HG02981 (cell line): ENCODE data around the gene VRK2.
"Not testable (repeated sequence)": the region's sequence is repeated elsewhere in the genome, so short reads cannot be mapped to it uniquely, and the experiment has no call there.

Source experiments
- ATAC-seq: cut with Tn5 transposase; IDR thresholded peaks from one replicate; pipeline ENCODE4 v1.9.1; 2021; ENCODE audit warnings: mild to moderate bottlenecking, moderate library complexity; ENCODE audit not compliant: unreplicated experiment

VRK2 gene

DNA sequence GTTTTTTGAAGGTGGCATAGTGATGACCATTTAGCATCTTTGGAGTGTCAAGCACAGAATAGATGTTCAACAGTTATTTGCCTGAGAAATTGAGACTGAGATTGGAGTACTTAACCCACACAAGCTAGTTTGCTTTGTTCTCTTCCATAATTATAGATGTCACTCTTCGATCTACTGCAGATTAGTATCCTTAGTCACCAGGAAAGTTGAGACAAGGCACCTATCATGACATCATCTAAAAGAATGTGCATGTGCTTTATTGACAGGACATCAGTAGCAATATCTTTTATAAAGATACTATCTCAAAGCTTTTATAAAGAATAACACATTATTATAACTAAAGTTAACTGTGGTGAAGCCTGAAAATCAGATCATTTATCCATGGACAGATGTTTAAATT lies 6.4 kb downstream of the VRK2 start:
- no peak for ATAC-seq

- ATAC-seq, result no peak
Observed at GRCh38 chr2:58054264-58054663, 7.7 kb downstream of the VRK2 start.

- no peak for ATAC-seq
Observed at GRCh38 chr2:58055033-58055786, 8.6 kb downstream of the VRK2 start.

DNA sequence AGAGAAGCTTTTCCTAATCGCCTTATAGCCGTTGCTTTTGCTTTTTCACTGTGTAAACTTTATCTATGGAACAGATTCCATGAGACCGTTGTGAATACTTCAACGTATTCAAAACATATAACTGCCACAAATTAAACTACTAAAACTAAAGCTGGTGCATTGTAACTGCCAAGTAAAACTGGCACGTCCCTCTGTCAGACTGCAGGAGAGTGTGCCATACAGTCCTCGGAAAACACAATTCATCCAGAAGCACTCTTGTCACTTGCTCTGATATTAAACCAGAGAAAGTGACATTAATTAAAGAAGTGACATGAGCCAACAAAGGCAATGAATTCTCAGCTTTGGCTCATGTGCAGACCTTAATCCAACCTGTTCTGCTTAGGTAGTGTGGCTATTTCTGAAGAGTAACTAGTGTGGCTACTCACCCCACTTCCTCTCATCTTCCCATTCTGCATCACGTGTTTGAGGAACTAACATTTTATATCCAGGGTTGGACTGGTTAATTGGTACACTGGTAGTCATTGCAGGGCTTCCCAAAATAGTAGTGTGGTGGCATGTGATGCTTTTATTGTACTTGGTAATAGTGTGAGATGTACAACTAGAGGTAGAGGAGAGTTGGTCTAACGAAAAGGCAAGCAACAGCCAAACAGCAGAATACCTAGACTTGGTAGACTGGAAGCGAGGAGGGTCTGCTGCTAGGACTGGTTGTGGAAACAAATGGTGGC lies 9.7 kb downstream of the VRK2 start:
- ATAC-seq, result no peak

DNA sequence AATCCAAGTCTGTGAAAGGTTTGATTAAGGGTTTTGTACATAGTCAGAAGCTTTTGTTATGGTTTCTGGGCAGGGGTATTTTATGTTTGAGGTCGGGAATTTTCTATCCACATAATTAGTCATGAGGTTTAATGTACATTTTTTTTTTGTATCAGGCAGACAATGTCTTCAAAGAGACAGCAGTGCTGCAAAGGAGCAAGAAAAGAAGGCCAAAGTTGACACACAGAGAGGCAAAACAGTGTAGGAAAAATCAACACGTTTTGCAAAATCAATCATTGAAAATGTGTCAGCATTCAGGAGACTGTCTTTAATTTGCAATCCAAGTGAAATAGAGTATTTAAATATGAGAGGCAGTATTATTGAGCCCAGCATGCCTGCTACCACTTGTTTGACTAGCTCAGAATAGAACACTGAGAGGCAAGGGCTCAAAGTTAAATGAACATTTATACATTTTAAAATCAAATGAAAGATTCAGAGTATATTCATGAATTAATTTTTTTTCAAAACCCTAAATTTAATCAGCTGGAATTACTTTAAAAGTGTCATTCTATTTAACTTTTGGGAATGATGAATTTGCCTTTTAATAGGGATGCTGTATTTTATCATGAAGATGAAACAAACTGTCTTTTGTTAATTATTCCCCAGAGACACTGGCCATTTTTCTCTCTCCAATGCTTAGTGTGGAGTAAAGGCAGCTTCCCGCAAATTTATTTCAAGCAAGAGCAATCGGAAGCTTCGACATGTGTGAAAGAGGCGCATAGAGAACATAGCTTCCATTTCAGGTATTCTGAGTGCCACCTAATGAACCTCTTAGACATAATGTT lies 11.3 kb downstream of the VRK2 start:
- no peak for ATAC-seq

GRCh38 chr2:58063641-58064040 lies 17.0 kb downstream of the VRK2 start:
- ATAC-seq, result peak; percentile 4

GRCh38 chr2:58064086-58064485 lies 17.5 kb downstream of the VRK2 start:
- peak; percentile 54 for ATAC-seq

- ATAC-seq, result no peak
Observed at GRCh38 chr2:58065248-58065647, 18.6 kb downstream of the VRK2 start.

DNA sequence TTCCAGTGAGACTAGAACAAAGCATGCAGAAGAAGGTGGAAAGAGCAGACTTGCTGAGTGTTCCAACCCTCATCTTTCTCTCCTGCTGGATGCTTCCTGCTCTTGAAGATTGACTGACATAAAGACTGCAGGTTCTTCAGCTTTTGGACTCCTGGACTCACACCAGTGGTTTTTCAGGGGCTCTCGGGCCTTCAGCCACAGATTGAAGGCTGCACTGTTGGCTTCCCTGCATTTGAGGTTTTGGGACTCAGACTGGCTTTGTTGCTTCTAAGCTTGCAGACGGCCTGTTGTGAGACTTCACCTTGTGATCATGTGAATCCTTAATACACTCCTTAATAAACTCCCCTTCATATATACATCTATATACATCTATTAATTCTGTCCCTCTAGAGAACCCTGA lies 20.4 kb downstream of the VRK2 start:
- ATAC-seq, result no peak

DNA sequence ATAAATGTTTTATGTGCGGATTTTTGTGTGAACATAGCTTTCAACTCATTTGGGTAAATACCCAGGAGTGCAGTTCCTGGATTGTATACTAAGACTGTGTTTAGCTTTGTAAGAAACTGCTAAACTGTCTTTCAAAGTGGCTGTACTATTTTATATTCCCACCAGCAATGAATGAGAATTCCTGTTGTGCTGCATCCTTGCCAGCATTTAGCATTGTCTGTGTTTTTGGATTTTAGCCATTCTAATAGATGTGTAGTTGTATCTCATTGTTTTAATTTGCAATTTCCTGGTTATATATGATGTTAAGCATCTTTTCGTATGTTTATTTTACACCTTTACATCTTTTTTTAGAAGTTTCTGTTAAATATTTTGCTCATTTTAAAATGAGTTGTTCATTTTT lies 24.2 kb downstream of the VRK2 start:
- ATAC-seq, result no peak

DNA sequence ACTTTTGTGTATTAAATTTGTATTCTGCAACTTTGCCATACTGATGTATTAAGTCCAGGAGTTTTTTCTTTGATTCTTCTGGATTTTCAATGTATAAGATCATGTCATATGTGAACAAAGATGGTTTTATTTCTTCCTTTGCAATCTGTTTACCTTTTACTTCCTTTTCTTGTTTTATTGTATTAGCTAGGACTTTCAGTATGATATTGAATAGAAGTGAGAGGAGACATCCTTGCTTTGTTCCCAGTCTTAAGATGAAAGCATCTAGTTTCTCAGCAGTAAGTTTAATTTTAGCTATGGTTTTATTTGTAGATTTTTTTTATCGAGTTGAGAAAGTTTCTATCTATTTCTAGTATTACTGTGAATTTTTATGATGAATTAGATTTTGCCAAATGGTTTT lies 25.5 kb downstream of the VRK2 start:
- ATAC-seq, result no peak

- no peak for ATAC-seq
Observed at GRCh38 chr2:58073008-58073407, 26.4 kb downstream of the VRK2 start.

- ATAC-seq, result no peak
Observed at GRCh38 chr2:58073751-58074150, 27.1 kb downstream of the VRK2 start.

DNA sequence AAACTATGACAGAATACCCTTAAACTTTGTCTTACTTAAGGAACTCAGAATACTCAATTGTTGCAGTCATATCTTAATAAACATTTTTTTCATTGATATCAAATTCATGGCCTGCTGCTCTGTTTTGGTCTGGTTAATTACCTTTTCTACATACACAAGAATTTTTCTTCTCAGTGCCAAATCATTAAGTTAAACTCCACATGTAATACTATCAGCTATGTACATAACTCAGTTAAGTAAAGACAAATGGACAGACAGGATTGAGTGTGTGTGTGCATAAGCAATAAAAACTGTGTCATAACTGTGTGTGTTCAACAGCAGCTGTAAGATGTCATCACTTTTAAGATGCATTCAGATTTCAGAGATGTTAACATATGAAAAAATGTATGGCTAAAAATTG lies 34.4 kb downstream of the VRK2 start:
- no peak for ATAC-seq

- no peak for ATAC-seq
Observed at GRCh38 chr2:58089081-58089480, 42.5 kb downstream of the VRK2 start.

GRCh38 chr2:58092772-58093171 lies 46.2 kb downstream of the VRK2 start:
- ATAC-seq, result not testable (repeated sequence)

DNA sequence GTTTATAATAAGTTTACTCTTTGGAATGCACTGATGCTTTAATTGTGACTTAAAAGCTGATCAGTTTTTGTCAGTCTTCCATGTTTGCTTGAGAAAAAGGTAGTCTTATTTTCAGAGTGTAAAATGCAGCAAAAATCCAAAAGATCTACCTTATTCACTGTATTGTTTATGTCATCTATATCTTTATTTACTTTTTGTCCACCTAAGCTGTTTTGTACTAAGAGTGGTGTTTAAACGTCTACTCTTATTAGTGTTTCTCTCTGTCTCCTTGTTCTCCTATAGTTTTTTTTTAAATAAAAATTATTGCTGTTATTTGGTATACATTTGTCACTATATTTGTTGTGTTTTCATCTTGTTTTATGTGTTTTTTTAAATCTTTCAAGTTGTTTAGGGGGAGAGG lies 50.4 kb downstream of the VRK2 start:
- ATAC-seq, result no peak

GRCh38 chr2:58098254-58099095 lies 51.9 kb downstream of the VRK2 start:
- no peak for ATAC-seq

GRCh38 chr2:58099096-58099769 lies 52.6 kb downstream of the VRK2 start:
- ATAC-seq, result no peak

- no peak for ATAC-seq
Observed at GRCh38 chr2:58101500-58101899, 54.9 kb downstream of the VRK2 start.
